Activated naive CD4-positive, alpha-beta T cell treated with anti-CD3 and anti-CD28 coated beads, Interleukin-2, amount 10 ng/mL, durations not matched to agents 7 days and 5 days (primary cell): Measurements from ENCODE around the gene RARRES2.
"Not testable (repeated sequence)": the region's sequence is repeated elsewhere in the genome, so short reads cannot be mapped to it uniquely, and the experiment has no call there.

ENCODE experiments used
- CTCF ChIA-PET: fragments of 350-600 bp; sonication (Branson Sonifier 250); formaldehyde crosslinking; loops from one replicate; lab custom pipeline; 2021; ENCODE audit warnings: antibody characterized with exemption; lab: Charles Lee
- DNase-seq: peaks from one replicate; pipeline ENCODE4 v3.0.0-alpha.2; 2020
- H3K27ac Mint-ChIP-seq: one replicate; pipeline ENCODE4 v1.8.0; 2021; ENCODE audit warnings: mild to moderate bottlenecking, moderate library complexity, mixed read lengths
- H3K27me3 Mint-ChIP-seq: one replicate; pipeline ENCODE4 v1.8.0; 2021; ENCODE audit warnings: mild to moderate bottlenecking, mixed read lengths
- H3K36me3 Mint-ChIP-seq: one replicate; pipeline ENCODE4 v1.8.0; 2021; ENCODE audit warnings: mixed read lengths
- H3K4me1 Mint-ChIP-seq: one replicate; pipeline ENCODE4 v1.8.0; 2021; ENCODE audit warnings: mixed read lengths
- H3K4me3 Mint-ChIP-seq: one replicate; pipeline ENCODE4 v1.8.0; 2021; ENCODE audit warnings: mild to moderate bottlenecking, moderate library complexity, mixed read lengths
- H3K9me3 Mint-ChIP-seq: one replicate; pipeline ENCODE4 v1.8.0; 2021; ENCODE audit warnings: mixed read lengths

Gene RARRES2

GRCh38 chr7:150322114-150322832 is 19.2 kb downstream of the RARRES2 start:
- Mint-ChIP-seq H3K36me3 (peaks cover 44% of the 10 kb centered on the region), H3K4me3 (peak overlapping the region; percentile 92), H3K4me1 (peaks cover 46% of the 10 kb centered on the region), H3K9me3 (no peaks in the 10 kb centered on the region), H3K27ac (peak overlapping the region; percentile 93), H3K27me3 (no peaks in the 10 kb centered on the region)
- peak; percentile 83 for DNase-seq
- CTCF ChIA-PET: interaction anchor here (1.1 kb wide), 1 partner anchor 13 kb away, joined by 3 read pairs; no protein-coding TSS in a partner anchor

GRCh38 chr7:150321788-150322113 is 19.7 kb downstream of the RARRES2 start:
- H3K27ac Mint-ChIP-seq: peak overlapping the region; percentile 93
- H3K9me3 Mint-ChIP-seq: no peaks in the 10 kb centered on the region
- CTCF ChIA-PET: no interaction called here
- H3K4me3 Mint-ChIP-seq: peak overlapping the region; percentile 92
- H3K4me1 Mint-ChIP-seq: peaks cover 46% of the 10 kb centered on the region
- H3K27me3 Mint-ChIP-seq: no peaks in the 10 kb centered on the region
- DNase-seq: no peak
- H3K36me3 Mint-ChIP-seq: peaks cover 40% of the 10 kb centered on the region

DNA sequence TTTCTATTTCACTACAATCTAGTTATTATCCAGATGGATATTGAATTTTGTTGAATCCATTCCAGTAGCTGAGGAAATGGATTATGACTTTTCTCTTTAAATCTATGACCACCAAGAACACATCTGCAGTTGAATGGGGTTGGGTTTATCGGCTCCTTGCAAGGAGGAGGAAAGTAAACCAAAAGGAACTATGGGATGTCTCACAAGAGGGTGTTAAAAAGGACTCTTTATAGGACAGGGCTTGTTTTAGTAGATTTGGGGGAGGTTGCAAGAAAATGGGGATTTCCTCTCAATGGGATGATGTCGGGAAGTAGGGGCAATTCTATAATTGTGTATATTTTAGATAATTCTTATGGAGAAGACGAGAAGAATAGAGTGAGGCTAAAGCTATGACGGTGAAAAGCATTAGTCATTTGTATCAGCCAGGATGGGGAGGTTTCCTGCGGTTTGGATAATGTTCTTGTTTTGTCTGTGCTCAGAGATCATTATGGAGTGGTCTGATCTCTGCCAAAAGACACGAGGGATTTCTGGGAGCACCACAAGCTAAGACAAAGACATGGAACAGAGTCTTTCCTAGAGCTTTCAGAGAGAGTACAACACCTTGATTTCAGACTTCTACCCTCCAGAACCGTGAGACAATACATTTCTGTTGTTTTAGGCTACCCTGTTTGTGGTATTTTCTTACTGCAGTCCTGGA is 23.5 kb downstream of the RARRES2 start:
- CTCF ChIA-PET: no interaction called here
- DNase-seq: no peak
- Mint-ChIP-seq H3K4me1 (peaks cover 24% of the 10 kb centered on the region), H3K27ac (no peak overlapping the region), H3K36me3 (peaks cover 15% of the 10 kb centered on the region), H3K9me3 (no peaks in the 10 kb centered on the region), H3K4me3 (no peak overlapping the region), H3K27me3 (no peaks in the 10 kb centered on the region)

DNA sequence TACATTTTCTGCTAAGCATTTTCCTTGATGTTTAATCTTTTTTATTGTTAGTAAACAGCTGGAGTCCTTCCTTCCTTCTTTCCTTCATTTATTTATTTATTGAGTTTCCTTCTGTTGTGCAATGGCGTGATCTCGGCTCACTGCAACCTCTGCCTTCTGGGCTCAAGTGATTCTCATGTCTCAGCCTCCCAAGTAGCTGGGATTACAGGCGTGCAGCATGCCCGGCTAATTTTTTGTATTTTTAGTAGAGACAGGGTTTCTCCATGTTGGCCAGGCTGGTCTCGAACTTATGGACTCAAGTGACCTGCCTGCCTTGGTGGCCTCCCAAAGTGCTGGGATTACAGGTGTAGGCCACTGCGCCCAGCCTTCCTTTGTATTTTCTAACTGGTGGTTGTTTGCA is 24.4 kb downstream of the RARRES2 start:
- not testable (repeated sequence) for H3K27me3 Mint-ChIP-seq, H3K4me3 Mint-ChIP-seq, H3K27ac Mint-ChIP-seq, DNase-seq, H3K9me3 Mint-ChIP-seq
- Mint-ChIP-seq H3K4me1 (peaks cover 16% of the 10 kb centered on the region), H3K36me3 (peaks cover 10% of the 10 kb centered on the region)
- CTCF ChIA-PET: interaction anchor here (0.6 kb wide), 1 partner anchor 19 kb away, joined by 4 read pairs; no protein-coding TSS in a partner anchor

- Mint-ChIP-seq H3K27me3 (no peaks in the 10 kb centered on the region), H3K9me3 (no peaks in the 10 kb centered on the region), H3K27ac (no peak overlapping the region), H3K4me3 (no peak overlapping the region), H3K36me3 (peaks cover 3% of the 10 kb centered on the region), H3K4me1 (no peaks in the 10 kb centered on the region)
- CTCF ChIA-PET: no interaction called here
- DNase-seq: no peak
Observed at GRCh38 chr7:150314639-150315239, 26.7 kb downstream of the RARRES2 start.

DNA sequence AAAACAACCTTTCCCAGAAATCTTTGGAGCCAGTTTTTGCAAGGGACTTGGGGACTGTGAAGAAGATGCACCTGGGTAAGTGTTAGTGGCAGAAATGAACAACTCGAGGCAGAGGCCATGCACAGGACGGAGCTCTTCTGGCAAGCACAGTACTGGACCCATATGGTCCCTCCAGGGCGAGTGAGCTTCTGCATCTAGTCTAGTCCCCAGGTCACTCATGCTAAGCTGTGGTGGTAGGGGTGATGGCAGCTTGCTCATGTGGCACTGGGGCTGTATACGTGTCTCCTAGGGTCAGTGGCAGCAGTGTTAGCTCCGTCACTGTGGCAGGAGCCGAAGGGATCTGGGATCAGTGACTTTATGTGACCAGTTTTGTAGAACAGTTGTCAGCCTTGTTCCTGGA is 27.6 kb downstream of the RARRES2 start:
- Mint-ChIP-seq H3K27ac (no peak overlapping the region), H3K9me3 (no peaks in the 10 kb centered on the region), H3K27me3 (no peaks in the 10 kb centered on the region), H3K4me1 (no peaks in the 10 kb centered on the region), H3K36me3 (peaks cover 3% of the 10 kb centered on the region), H3K4me3 (no peak overlapping the region)
- CTCF ChIA-PET: interaction anchor here (1.0 kb wide), 1 partner anchor 865 kb away, joined by 3 read pairs; no protein-coding TSS in a partner anchor
- DNase-seq: no peak

DNA sequence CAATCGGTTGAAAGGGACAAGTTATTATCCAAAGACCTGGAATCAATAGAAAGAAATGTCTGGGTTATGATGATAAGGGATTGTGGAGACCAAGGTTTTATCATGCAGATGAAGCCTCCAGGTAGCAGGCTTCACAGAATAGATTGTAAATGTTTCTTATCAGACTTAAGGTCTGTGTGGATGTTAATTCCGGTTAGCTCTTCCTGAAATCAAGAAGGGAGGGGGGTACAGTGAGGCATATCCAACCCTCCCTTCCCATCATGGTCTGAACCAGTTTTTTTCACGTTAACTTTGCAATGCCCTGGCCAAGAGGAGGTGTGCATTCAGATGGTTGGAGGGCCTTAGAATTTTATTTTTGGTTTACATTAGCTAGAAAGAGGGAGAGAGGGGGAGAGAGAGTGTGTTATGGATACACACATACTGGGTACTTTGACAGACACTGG is 28.0 kb downstream of the RARRES2 start:
- no peaks in the 10 kb centered on the region for H3K4me1 Mint-ChIP-seq
- H3K9me3 Mint-ChIP-seq: no peaks in the 10 kb centered on the region
- H3K27ac Mint-ChIP-seq: no peak overlapping the region
- peaks cover 3% of the 10 kb centered on the region for H3K36me3 Mint-ChIP-seq
- DNase-seq: no peak
- CTCF ChIA-PET: interaction anchor here (1.0 to 1.1 kb wide), 2 partner anchors 465 to 865 kb away, joined by 3 read pairs; no protein-coding TSS in a partner anchor
- no peaks in the 10 kb centered on the region for H3K27me3 Mint-ChIP-seq
- H3K4me3 Mint-ChIP-seq: no peak overlapping the region

- not testable (repeated sequence) for H3K4me1 Mint-ChIP-seq, H3K27me3 Mint-ChIP-seq, H3K27ac Mint-ChIP-seq, H3K4me3 Mint-ChIP-seq, DNase-seq, H3K9me3 Mint-ChIP-seq, H3K36me3 Mint-ChIP-seq
- CTCF ChIA-PET: interaction anchor here (1.0 to 1.3 kb wide), 3 partner anchors 134 to 866 kb away, joined by 3 read pairs; no protein-coding TSS in a partner anchor
Observed at GRCh38 chr7:150312649-150313366, 28.6 kb downstream of the RARRES2 start.

DNA sequence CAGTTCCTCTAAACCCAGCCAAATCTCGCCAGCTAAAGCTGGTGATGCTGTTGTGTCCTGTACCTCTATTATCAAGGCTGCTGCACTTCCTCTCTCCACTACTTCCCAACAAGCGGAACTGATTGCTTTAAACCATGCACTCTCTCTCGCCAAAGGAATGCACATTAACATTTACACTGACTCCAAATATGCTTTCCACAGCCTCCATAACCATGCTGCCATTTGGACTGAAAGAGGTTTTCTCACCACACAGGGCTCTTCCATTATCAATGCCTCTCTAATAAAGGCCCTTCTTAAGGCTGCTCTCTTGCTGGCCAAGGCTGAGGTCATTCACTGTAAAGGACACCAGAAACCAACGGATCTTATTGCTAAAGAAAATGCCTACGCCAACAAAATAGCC is 29.7 kb downstream of the RARRES2 start:
- no peak for DNase-seq
- Mint-ChIP-seq H3K27ac (no peak overlapping the region), H3K9me3 (no peaks in the 10 kb centered on the region), H3K27me3 (no peaks in the 10 kb centered on the region), H3K4me3 (no peak overlapping the region), H3K36me3 (no peaks in the 10 kb centered on the region), H3K4me1 (peaks cover 3% of the 10 kb centered on the region)
- CTCF ChIA-PET: interaction anchor here (1.2 to 1.3 kb wide), 2 partner anchors 110 to 135 kb away, joined by 3 to 4 read pairs; no protein-coding TSS in a partner anchor

GRCh38 chr7:150311146-150311545 is 30.3 kb downstream of the RARRES2 start:
- CTCF ChIA-PET: interaction anchor here (1.2 kb wide), 1 partner anchor 111 kb away, joined by 4 read pairs; no protein-coding TSS in a partner anchor
- H3K36me3 Mint-ChIP-seq: no peaks in the 10 kb centered on the region

DNA sequence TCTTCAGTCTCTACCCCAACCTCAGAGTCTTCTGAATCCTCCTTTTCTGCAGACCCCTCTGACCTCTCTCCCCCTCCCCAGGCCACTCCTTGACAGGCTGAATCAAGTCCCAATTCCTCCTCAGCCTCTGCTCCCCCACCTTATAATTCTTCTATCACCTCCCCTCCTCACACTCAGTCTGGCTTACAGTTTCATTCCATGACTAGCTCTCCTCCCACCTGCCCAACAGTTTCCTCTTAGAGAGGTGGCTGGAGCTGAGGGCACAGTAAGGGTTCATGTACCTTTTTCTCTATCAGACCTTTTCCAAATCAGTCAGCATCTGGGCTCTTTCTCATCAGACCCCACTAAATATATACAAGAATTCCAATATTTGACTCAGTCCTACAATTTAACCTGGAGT is 32.9 kb downstream of the RARRES2 start:
- no peak for DNase-seq
- Mint-ChIP-seq H3K27ac (no peak overlapping the region), H3K9me3 (no peaks in the 10 kb centered on the region), H3K36me3 (no peaks in the 10 kb centered on the region), H3K4me3 (no peak overlapping the region), H3K4me1 (peaks cover 3% of the 10 kb centered on the region), H3K27me3 (peaks cover 5% of the 10 kb centered on the region)
- CTCF ChIA-PET: no interaction called here

More at GRCh38 chr7:150311146-150311545, 30.3 kb downstream of the RARRES2 start:
- H3K4me3 Mint-ChIP-seq: no peak overlapping the region
- no peaks in the 10 kb centered on the region for H3K9me3 Mint-ChIP-seq
- H3K27me3 Mint-ChIP-seq: no peaks in the 10 kb centered on the region
- H3K4me1 Mint-ChIP-seq: peaks cover 3% of the 10 kb centered on the region
- DNase-seq: no peak
- H3K27ac Mint-ChIP-seq: no peak overlapping the region

GRCh38 chr7:150307904-150308303 is 33.5 kb downstream of the RARRES2 start:
- H3K27me3 Mint-ChIP-seq: peaks cover 5% of the 10 kb centered on the region
- H3K9me3 Mint-ChIP-seq: no peaks in the 10 kb centered on the region
- H3K4me1 Mint-ChIP-seq: peaks cover 3% of the 10 kb centered on the region
- DNase-seq: no peak
- CTCF ChIA-PET: no interaction called here
- no peak overlapping the region for H3K4me3 Mint-ChIP-seq
- H3K27ac Mint-ChIP-seq: no peak overlapping the region
- H3K36me3 Mint-ChIP-seq: no peaks in the 10 kb centered on the region

DNA sequence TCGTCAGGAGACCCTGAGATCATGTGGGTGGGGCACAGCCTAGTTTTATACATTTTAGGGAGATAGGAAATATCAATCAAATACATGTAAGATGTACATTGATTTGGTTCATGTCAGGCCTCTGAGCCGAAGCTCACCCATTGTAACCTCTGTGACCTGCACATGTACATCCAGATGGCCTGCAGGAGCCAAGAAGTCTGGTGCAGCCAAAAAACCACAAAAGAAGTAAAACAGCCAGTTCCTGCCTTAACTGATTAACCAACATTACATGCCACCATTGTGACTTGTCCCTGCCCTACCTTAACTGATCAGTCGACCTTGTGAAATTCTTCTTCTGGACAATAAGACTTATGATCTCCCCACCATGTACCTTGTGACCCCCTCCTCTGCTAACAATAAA is 34.3 kb downstream of the RARRES2 start:
- Mint-ChIP-seq H3K4me1 (peaks cover 3% of the 10 kb centered on the region), H3K36me3 (no peaks in the 10 kb centered on the region), H3K27me3 (peaks cover 5% of the 10 kb centered on the region), H3K9me3 (no peaks in the 10 kb centered on the region), H3K4me3 (no peak overlapping the region), H3K27ac (no peak overlapping the region)
- no peak for DNase-seq
- CTCF ChIA-PET: no interaction called here

- DNase-seq, H3K27me3 Mint-ChIP-seq, H3K36me3 Mint-ChIP-seq, H3K4me3 Mint-ChIP-seq, H3K9me3 Mint-ChIP-seq, H3K27ac Mint-ChIP-seq, H3K4me1 Mint-ChIP-seq, CTCF ChIA-PET: not testable (repeated sequence)
Observed at GRCh38 chr7:150306377-150306776, 35.1 kb downstream of the RARRES2 start.
